ENCODE results near the gene EFHC1.

DNA sequence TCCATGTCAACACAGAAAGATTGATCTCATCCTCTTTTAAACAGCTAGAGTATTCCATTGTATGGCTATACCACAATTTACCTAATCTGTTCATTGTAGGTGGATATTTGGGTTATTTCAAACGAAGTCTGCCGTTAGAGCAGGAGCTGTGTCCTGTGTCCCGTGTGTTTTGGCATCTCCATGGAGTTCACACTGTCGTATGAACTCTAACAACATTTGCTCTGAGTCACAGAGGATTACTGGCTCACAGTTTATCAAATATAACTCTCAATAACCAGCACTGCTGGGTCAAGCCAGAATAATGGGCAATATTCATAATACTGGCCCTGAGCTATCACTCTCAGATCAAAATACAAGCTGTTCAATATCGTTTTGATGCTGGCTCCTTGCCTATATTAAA, 140.3 kb downstream of the EFHC1 start:
- TF ChIP-seq, protein P1, sequence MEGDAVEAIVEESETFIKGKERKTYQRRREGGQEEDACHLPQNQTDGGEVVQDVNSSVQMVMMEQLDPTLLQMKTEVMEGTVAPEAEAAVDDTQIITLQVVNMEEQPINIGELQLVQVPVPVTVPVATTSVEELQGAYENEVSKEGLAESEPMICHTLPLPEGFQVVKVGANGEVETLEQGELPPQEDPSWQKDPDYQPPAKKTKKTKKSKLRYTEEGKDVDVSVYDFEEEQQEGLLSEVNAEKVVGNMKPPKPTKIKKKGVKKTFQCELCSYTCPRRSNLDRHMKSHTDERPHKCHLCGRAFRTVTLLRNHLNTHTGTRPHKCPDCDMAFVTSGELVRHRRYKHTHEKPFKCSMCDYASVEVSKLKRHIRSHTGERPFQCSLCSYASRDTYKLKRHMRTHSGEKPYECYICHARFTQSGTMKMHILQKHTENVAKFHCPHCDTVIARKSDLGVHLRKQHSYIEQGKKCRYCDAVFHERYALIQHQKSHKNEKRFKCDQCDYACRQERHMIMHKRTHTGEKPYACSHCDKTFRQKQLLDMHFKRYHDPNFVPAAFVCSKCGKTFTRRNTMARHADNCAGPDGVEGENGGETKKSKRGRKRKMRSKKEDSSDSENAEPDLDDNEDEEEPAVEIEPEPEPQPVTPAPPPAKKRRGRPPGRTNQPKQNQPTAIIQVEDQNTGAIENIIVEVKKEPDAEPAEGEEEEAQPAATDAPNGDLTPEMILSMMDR (IDR thresholded peaks at IDR 0.05; ENCODE audit: insufficient read depth, low read depth, low read length) = no peak
- TF ChIP-seq EZH2 (IDR thresholded peaks at IDR 0.05; ENCODE audit: insufficient read depth, low read length) = no peak

Measured in astrocyte (in vitro differentiated cells and primary cell).